Measurements from ENCODE around the gene SYT7. TPM values are rescaled to one million over a fixed set of nuclear protein-coding genes. Genes with fewer than 3 reads are reported as not detected.

The SYT7 gene
- total and polyA plus RNA-seq, 10 of the 15 experiments (the other 5 are each of a cell fraction or from before 2014, with no cell fraction given): not detected

DNA sequence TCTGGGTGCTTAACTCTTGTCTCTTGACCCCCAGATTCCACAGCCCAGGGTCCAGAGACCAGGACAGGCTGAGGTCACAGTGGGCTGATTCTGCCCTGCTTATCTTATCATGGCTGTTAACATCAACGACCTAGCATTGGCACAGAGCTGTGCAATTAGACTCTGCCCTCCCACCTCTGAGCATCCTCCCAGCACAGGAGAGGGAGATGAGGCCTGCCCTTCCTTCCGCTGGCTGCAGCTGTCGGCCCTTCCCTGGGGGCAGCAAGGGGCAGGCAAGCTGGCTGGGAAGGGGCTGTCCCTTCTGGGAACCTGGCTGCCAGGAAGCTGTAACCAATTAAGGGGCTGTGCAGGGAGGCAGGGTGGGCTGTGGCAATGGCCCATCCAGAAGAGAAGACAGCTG lies 49.8 kb downstream of the SYT7 start:
- no peak overlapping the region for H3K9ac ChIP-seq (ENCODE audit: control insufficient read depth, insufficient read depth, low read length)
- peaks cover 0 to 1% of the 10 kb centered on the region in 2 experiments; a peak in 1 of 4 replicates for H3K27me3 ChIP-seq (replicated peaks in 1 of 2; ENCODE audit: control insufficient read depth in 2 of 2, insufficient read depth in 2 of 2, low read length in 1 of 2)
- no peak overlapping the region for H3K4me2 ChIP-seq (ENCODE audit: control insufficient read depth, insufficient read depth)
- H3K9me3 ChIP-seq (replicated peaks; ENCODE audit: control insufficient read depth, insufficient read depth, low read length): no peaks in the 10 kb centered on the region
- H4K20me1 ChIP-seq (ENCODE audit: control insufficient read depth, insufficient read depth): no peaks in the 10 kb centered on the region
- no peaks in the 10 kb centered on the region for H3K36me3 ChIP-seq (ENCODE audit: control insufficient read depth in 2 of 2, insufficient read depth in 2 of 2, low read length in 1 of 2)
- no peak overlapping the region for H3K27ac ChIP-seq (ENCODE audit: control insufficient read depth, insufficient read depth)
- TF ChIP-seq, protein P1, sequence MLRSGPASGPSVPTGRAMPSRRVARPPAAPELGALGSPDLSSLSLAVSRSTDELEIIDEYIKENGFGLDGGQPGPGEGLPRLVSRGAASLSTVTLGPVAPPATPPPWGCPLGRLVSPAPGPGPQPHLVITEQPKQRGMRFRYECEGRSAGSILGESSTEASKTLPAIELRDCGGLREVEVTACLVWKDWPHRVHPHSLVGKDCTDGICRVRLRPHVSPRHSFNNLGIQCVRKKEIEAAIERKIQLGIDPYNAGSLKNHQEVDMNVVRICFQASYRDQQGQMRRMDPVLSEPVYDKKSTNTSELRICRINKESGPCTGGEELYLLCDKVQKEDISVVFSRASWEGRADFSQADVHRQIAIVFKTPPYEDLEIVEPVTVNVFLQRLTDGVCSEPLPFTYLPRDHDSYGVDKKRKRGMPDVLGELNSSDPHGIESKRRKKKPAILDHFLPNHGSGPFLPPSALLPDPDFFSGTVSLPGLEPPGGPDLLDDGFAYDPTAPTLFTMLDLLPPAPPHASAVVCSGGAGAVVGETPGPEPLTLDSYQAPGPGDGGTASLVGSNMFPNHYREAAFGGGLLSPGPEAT (IDR thresholded peaks at IDR 0.05; ENCODE audit: low read depth): no peak
- no peak for TF ChIP-seq STAT3 (IDR thresholded peaks at IDR 0.05; ENCODE audit: low read depth, low read length)
- TF ChIP-seq HCFC1 (IDR thresholded peaks at IDR 0.05; ENCODE audit: low read length): no peak
- no peak for TF ChIP-seq STAT1 (conservative IDR thresholded peaks at IDR 0.05)
- no peak for TF ChIP-seq SREBF1 (IDR thresholded peaks at IDR 0.05; ENCODE audit: low read length)
- no peak for TF ChIP-seq RELA (IDR thresholded peaks at IDR 0.05; ENCODE audit: borderline replicate concordance, partially characterized antibody)
- no peak for TF ChIP-seq IKZF1 (conservative IDR thresholded peaks at IDR 0.05)
- no peak for TF ChIP-seq POLR2AphosphoS5 (IDR thresholded peaks at IDR 0.05; ENCODE audit: low read length)
- no peak for TF ChIP-seq YBX1 (IDR thresholded peaks at IDR 0.05)
- no peak for TF ChIP-seq SMAD5 (IDR thresholded peaks at IDR 0.05; ENCODE audit: low read depth)
- no peak for TF ChIP-seq GATAD2B (conservative IDR thresholded peaks at IDR 0.05; ENCODE audit: low read depth)
- TF ChIP-seq PML (IDR thresholded peaks at IDR 0.05; ENCODE audit: low read length): no peak
- TF ChIP-seq, protein P2, sequence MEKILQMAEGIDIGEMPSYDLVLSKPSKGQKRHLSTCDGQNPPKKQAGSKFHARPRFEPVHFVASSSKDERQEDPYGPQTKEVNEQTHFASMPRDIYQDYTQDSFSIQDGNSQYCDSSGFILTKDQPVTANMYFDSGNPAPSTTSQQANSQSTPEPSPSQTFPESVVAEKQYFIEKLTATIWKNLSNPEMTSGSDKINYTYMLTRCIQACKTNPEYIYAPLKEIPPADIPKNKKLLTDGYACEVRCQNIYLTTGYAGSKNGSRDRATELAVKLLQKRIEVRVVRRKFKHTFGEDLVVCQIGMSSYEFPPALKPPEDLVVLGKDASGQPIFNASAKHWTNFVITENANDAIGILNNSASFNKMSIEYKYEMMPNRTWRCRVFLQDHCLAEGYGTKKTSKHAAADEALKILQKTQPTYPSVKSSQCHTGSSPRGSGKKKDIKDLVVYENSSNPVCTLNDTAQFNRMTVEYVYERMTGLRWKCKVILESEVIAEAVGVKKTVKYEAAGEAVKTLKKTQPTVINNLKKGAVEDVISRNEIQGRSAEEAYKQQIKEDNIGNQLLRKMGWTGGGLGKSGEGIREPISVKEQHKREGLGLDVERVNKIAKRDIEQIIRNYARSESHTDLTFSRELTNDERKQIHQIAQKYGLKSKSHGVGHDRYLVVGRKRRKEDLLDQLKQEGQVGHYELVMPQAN (conservative IDR thresholded peaks at IDR 0.05): no peak
- no peak for TF ChIP-seq NR2C2 (IDR thresholded peaks at IDR 0.05; ENCODE audit: borderline replicate concordance, control insufficient read depth, insufficient read length, low read depth)
- TF ChIP-seq BRCA1 (IDR thresholded peaks at IDR 0.05; ENCODE audit: low read depth, low read length): no peak
- no peak for TF ChIP-seq BACH1 (IDR thresholded peaks at IDR 0.05; ENCODE audit: borderline replicate concordance)
- TF ChIP-seq ZBED1 (IDR thresholded peaks at IDR 0.05; ENCODE audit: borderline replicate concordance): no peak
- TF ChIP-seq EP300 (IDR thresholded peaks at IDR 0.05; ENCODE audit: borderline replicate concordance in 1 of 2, control insufficient read depth in 1 of 2, low read depth in 2 of 2, low read length in 2 of 2): no peak
- FAIRE-seq (no peak), DNase-seq (ENCODE audit: low read depth, low spot score) (no peak), ATAC-seq (no peak)
- RAD21 ChIA-PET (ENCODE audit: unreplicated experiment): interaction anchor here (0.6 kb wide), 1 partner anchor 931 kb away, joined by 5 read pairs; no protein-coding TSS in a partner anchor
- SMC1A ChIA-PET (ENCODE audit: uncharacterized antibody, unreplicated experiment): no interaction called here
- CTCF ChIA-PET: interaction anchor here (0.8 to 3.7 kb wide), 9 partner anchors 8 to 202 kb away, joined by 3 to 19 read pairs (median 4); no protein-coding TSS in a partner anchor
- 0% methylated on average over 3 of the region's 3 CpGs for WGBS (ENCODE audit: insufficient coverage, insufficient replicate concordance, low lambda C conversion rate, missing lambda C conversion rate)
- in situ Hi-C loops (cut with MboI): no loop called here
- H3K4me3 ChIP-seq: no peak overlapping the region
- no TSS peak for BruUV-seq (replicated peaks)
- intact Hi-C loops (cut with micrococcal nuclease; ENCODE audit: unreplicated experiment): loop anchor here (10.0 kb wide), 1 partner anchor 104 kb away; no protein-coding TSS in a partner anchor
- POLR2A ChIA-PET: no interaction called here
- no peaks in the 10 kb centered on the region for H3K79me2 ChIP-seq (ENCODE audit: control insufficient read depth, insufficient read depth, low read length)
- no peak overlapping the region for H2AFZ ChIP-seq (ENCODE audit: control insufficient read depth, low read depth, low read length)
- H3K4me1 ChIP-seq (ENCODE audit: control insufficient read depth, insufficient read depth, low read length): no peaks in the 10 kb centered on the region

Measured in GM12878 (cell line).